IMR-90 (cell line): ENCODE results near the gene KCNJ16. TPM values are rescaled to one million over a fixed set of nuclear protein-coding genes. Genes with fewer than 3 reads are reported as not detected.

Experiments used
- ATAC-seq: fragments of 200-7000 bp; cut with Tn5 transposase; 2 replicates; pipeline ENCODE4 v1.9.1; 2020; ENCODE audit warnings: low read depth, mild to moderate bottlenecking, moderate library complexity
- BruUV-seq: library from RNA; stranded (reverse); fragments of 400-500 nt; replicated peaks from 2 replicates; lab custom pipeline; 2021; lab: Mats Ljungman, UMichigan
- CTCF ChIA-PET: fragments of 300-600 bp; formaldehyde crosslinking; extraction: SDS; loops from one replicate; lab custom pipeline; 2021; ENCODE audit warnings: antibody characterized with exemption; lab: Yijun Ruan, JAX
- POLR2A ChIA-PET: fragments of 300-600 bp; sonication (Branson Sonifier 250); formaldehyde crosslinking; loops from one replicate; lab custom pipeline; 2022; ENCODE audit warnings: antibody characterized with exemption; ENCODE audit not compliant: unreplicated experiment; lab: Charles Lee
- DNase-seq: peaks from one replicate; pipeline ENCODE4 v3.0.0; 2013
- H2AFZ ChIP-seq: replicated peaks from 2 replicates; pipeline ENCODE3; 2013; ENCODE audit warnings: low read length, mild to moderate bottlenecking; ENCODE audit not compliant: poor library complexity
- H2AK5ac ChIP-seq: 2 replicates; pipeline ENCODE4 v1.6.1; 2013; ENCODE audit warnings: low read depth, low read length, inconsistent platforms
- H2AK9ac ChIP-seq: replicated peaks from 2 replicates; pipeline ENCODE3; 2013; ENCODE audit warnings: mild to moderate bottlenecking, low read depth, low read length, moderate library complexity; ENCODE audit not compliant: poor library complexity
- H2BK120ac ChIP-seq: 2 replicates; pipeline ENCODE4 v1.6.1; 2013; ENCODE audit warnings: low read depth, low read length, inconsistent platforms
- H2BK15ac ChIP-seq: 3 replicates; pipeline ENCODE4 v1.6.1; 2013; ENCODE audit warnings: low read depth, low read length, inconsistent platforms
- H2BK20ac ChIP-seq: 2 replicates; pipeline ENCODE4 v1.6.1; 2013; ENCODE audit warnings: low read depth, mild to moderate bottlenecking, inconsistent platforms, low read length, moderate library complexity
- H2BK5ac ChIP-seq: 2 replicates; pipeline ENCODE4 v1.6.1; 2013; ENCODE audit warnings: mild to moderate bottlenecking, low read depth, low read length, inconsistent platforms; ENCODE audit not compliant: poor library complexity, severe bottlenecking
- H3K14ac ChIP-seq: replicated peaks from 2 replicates; pipeline ENCODE4 v1.6.1; 2013; ENCODE audit warnings: low read depth, low read length, inconsistent platforms
- H3K18ac ChIP-seq: 2 replicates; pipeline ENCODE4 v1.6.1; 2013; ENCODE audit warnings: low read depth, low read length, control low read depth
- H3K23ac ChIP-seq: 2 replicates; pipeline ENCODE4 v1.6.1; 2013; ENCODE audit warnings: low read depth, low read length, inconsistent platforms
- H3K27ac ChIP-seq: 2 replicates; pipeline ENCODE4 v1.5.1; 2013; ENCODE audit warnings: mild to moderate bottlenecking, control low read depth, low read length; ENCODE audit not compliant: insufficient read depth
- H3K27me3 ChIP-seq: 2 replicates; pipeline ENCODE4 v1.6.1; 2013; ENCODE audit warnings: low read length; ENCODE audit not compliant: control insufficient read depth, insufficient read depth
- H3K36me3 ChIP-seq: 2 replicates; pipeline ENCODE4 v1.6.1; 2013; ENCODE audit warnings: low read length, mixed read lengths; ENCODE audit not compliant: control insufficient read depth, insufficient read depth
- H3K4ac ChIP-seq: 2 replicates; pipeline ENCODE4 v1.6.1; 2013; ENCODE audit warnings: low read depth, low read length, inconsistent platforms
- H3K4me1 ChIP-seq: 2 replicates; pipeline ENCODE4 v1.6.1; 2013; ENCODE audit warnings: low read length, mixed read lengths; ENCODE audit not compliant: control insufficient read depth, insufficient read depth
- H3K4me2 ChIP-seq: 2 replicates; pipeline ENCODE4 v1.6.1; 2013; ENCODE audit warnings: low read depth, mild to moderate bottlenecking, control low read depth, low read length, moderate library complexity
- H3K4me3 ChIP-seq: 2 replicates; pipeline ENCODE4 v1.5.1; 2013; ENCODE audit warnings: low read depth, mild to moderate bottlenecking, control low read depth, low read length, moderate library complexity; ENCODE audit not compliant: insufficient read depth
- H3K56ac ChIP-seq: 2 replicates; pipeline ENCODE4 v1.6.1; 2013; ENCODE audit warnings: low read length, inconsistent platforms; ENCODE audit not compliant: insufficient read depth; ENCODE audit errors: extremely low read depth
- H3K79me1 ChIP-seq, 2 experiments: 2 replicates each; pipeline ENCODE4 v1.6.1; 2013; ENCODE audit warnings: low read length in 2 of 2, inconsistent platforms in 1 of 2, low read depth in 1 of 2
- H3K9ac ChIP-seq: 2 replicates; pipeline ENCODE4 v1.6.1; 2013; ENCODE audit warnings: low read depth, low read length, control low read depth
- H3K9me1 ChIP-seq: 2 replicates; pipeline ENCODE4 v1.6.1; 2013; ENCODE audit warnings: low read length, inconsistent platforms; ENCODE audit not compliant: insufficient read depth
- H3K9me3 ChIP-seq: 2 replicates; pipeline ENCODE4 v1.6.1; 2013; ENCODE audit warnings: low read length; ENCODE audit not compliant: control insufficient read depth, insufficient read depth
- H4K20me1 ChIP-seq: 2 replicates; pipeline ENCODE4 v1.6.1; 2013; ENCODE audit warnings: low read length, inconsistent platforms; ENCODE audit not compliant: insufficient read depth
- H4K5ac ChIP-seq: 2 replicates; pipeline ENCODE4 v1.6.1; 2013; ENCODE audit warnings: mild to moderate bottlenecking, low read depth, low read length, control low read depth
- H4K8ac ChIP-seq, 2 experiments: 2 replicates each; pipeline ENCODE4 v1.6.1; 2013; ENCODE audit warnings: low read depth in 2 of 2, low read length in 2 of 2, control low read depth in 1 of 2, inconsistent platforms in 1 of 2
- H4K91ac ChIP-seq: 2 replicates; pipeline ENCODE4 v1.6.1; 2013; ENCODE audit warnings: low read depth, low read length, inconsistent platforms; ENCODE audit not compliant: insufficient read depth
- BHLHE40 ChIP-seq: fragments of 150-350 bp; IDR thresholded peaks from 2 replicates; pipeline ENCODE4 v1.6.1; 2016; ENCODE audit warnings: mild to moderate bottlenecking, low read depth, low read length
- CEBPB ChIP-seq: IDR thresholded peaks from 2 replicates; pipeline ENCODE4 v1.6.1; 2012; ENCODE audit warnings: low read depth, low read length, improper control_type of control experiment
- CHD1 ChIP-seq: IDR thresholded peaks from 2 replicates; pipeline ENCODE4 v1.6.1; 2012; ENCODE audit warnings: low read depth, low read length, improper control_type of control experiment
- FOS ChIP-seq: fragments of 150-350 bp; IDR thresholded peaks from 2 replicates; pipeline ENCODE4 v1.6.1; 2016; ENCODE audit warnings: low read depth, low read length
- MAFK ChIP-seq: IDR thresholded peaks from 2 replicates; pipeline ENCODE4 v1.6.1; 2012; ENCODE audit warnings: low read depth, low read length, improper control_type of control experiment
- MAZ ChIP-seq: IDR thresholded peaks from 2 replicates; pipeline ENCODE4 v1.6.1; 2012; ENCODE audit warnings: low read depth, mild to moderate bottlenecking, low read length, improper control_type of control experiment, moderate library complexity, borderline replicate concordance
- MXI1 ChIP-seq: IDR thresholded peaks from 2 replicates; pipeline ENCODE4 v1.6.1; 2012; ENCODE audit warnings: low read depth, mild to moderate bottlenecking, low read length, moderate library complexity, borderline replicate concordance
- NFE2L2 ChIP-seq: fragments of 150-350 bp; IDR thresholded peaks from 2 replicates; pipeline ENCODE4 v1.6.1; 2016; ENCODE audit warnings: low read depth, mild to moderate bottlenecking, low read length
- POLR2A ChIP-seq: IDR thresholded peaks from 2 replicates; pipeline ENCODE4 v1.6.1; 2012; ENCODE audit warnings: mild to moderate bottlenecking, low read depth, low read length
- RAD21 ChIP-seq: IDR thresholded peaks from 2 replicates; pipeline ENCODE4 v1.6.1; 2012; ENCODE audit warnings: low read length, improper control_type of control experiment
- RCOR1 ChIP-seq: IDR thresholded peaks from 2 replicates; pipeline ENCODE4 v1.6.1; 2012; ENCODE audit warnings: mild to moderate bottlenecking, low read length, improper control_type of control experiment; ENCODE audit not compliant: insufficient replicate concordance
- RFX5 ChIP-seq: IDR thresholded peaks from 2 replicates; pipeline ENCODE4 v1.8.0; 2012; ENCODE audit warnings: low read depth, mild to moderate bottlenecking, low read length, moderate library complexity
- SMC3 ChIP-seq: fragments of 150-350 bp; IDR thresholded peaks from 2 replicates; pipeline ENCODE4 v1.6.1; 2016; ENCODE audit warnings: low read depth, mild to moderate bottlenecking, antibody characterized with exemption, low read length, moderate library complexity
- dilution Hi-C: fragments of 300-500 bp; cut with HindIII; formaldehyde crosslinking; loops from one replicate; pipeline ENCODE4 v1.14.3; 2018; ENCODE audit warnings: low sequenced_read_pairs; ENCODE audit not compliant: unreplicated experiment
- in situ Hi-C: fragments of 300-500 bp; cut with MboI; formaldehyde crosslinking; loops from 3 replicates; pipeline ENCODE4 v1.14.3; 2019; ENCODE audit warnings: low sequenced_read_pairs, inconsistent platforms, mixed read lengths
- intact Hi-C: fragments of 100-400 bp; cut with micrococcal nuclease; formaldehyde crosslinking; loops from 2 replicates; pipeline ENCODE4 v1.10.0; 2022
- polyA plus RNA-seq, 3 experiments: library from polyadenylated mRNA; depleted of rRNA; stranded (reverse); fragments of >200 nt; gene quantifications; 2 replicates each; pipeline ENCODE4 v1.2.3, GENCODE V29; 2012; ENCODE audit warnings: low replicate concordance in 1 of 3
- total RNA-seq: library from RNA; depleted of rRNA; stranded (reverse); fragments of >200 nt; gene quantifications from 2 replicates; pipeline ENCODE4 v1.2.3, GENCODE V29; 2012
- TF ChIP-seq, protein P1 (sequence below): conservative IDR thresholded peaks from 2 replicates; pipeline ENCODE4 v1.5.1; 2012; ENCODE audit warnings: mild to moderate bottlenecking, low read depth, low read length, improper control_type of control experiment
- TF ChIP-seq, protein P2 (sequence below): fragments of 150-350 bp; IDR thresholded peaks from 2 replicates; pipeline ENCODE4 v1.6.1; 2016; ENCODE audit warnings: low read depth, mild to moderate bottlenecking, low read length, moderate library complexity, borderline replicate concordance
- TF ChIP-seq, protein P3 (sequence below): fragments of 150-350 bp; IDR thresholded peaks from 2 replicates; pipeline ENCODE4 v1.6.1; 2017; ENCODE audit warnings: mild to moderate bottlenecking, antibody characterized with exemption, low read length, low read depth

KCNJ16 gene
- total and polyA plus RNA-seq, 2 of the 4 experiments (the other 2 are of a cell fraction): not detected

DNA sequence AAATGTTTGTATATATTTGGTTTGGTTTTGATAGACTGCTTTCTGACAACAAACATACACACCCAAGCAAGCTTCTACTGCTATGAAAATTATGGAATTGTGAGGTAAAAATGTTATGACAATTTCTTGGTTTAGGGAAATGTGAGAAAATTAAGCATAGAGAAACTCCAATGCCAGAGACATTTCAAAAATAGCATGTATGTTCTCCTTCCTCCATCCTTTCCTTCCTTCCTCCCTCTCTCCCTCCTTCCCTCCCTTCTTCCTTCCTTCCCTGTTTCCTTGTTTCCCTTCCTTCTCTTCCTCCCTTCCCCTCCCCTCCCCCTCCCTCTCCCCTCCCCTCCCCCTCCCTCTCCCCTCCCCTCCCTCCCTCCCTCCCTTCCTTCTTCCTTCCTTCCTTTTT is 109.2 kb downstream of the KCNJ16 start:
- Histone ChIP-seq H2AFZ (no peak overlapping the region), H3K9ac (no peak overlapping the region), H3K79me1 (no peaks in the 10 kb centered on the region), H2BK20ac (no peak overlapping the region), H4K5ac (no peak overlapping the region), H2BK120ac (no peak overlapping the region), H4K91ac (no peak overlapping the region), H3K4me2 (no peak overlapping the region), H3K27me3 (no peaks in the 10 kb centered on the region), H3K4me1 (no peaks in the 10 kb centered on the region), H3K18ac (no peak overlapping the region), H3K4me3 (no peak overlapping the region), H3K9me1 (no peaks in the 10 kb centered on the region), H2BK5ac (no peak overlapping the region), H2AK5ac (no peak overlapping the region), H2BK15ac (no peak overlapping the region), H4K20me1 (no peaks in the 10 kb centered on the region), H3K23ac (no peak overlapping the region), H3K27ac (no peak overlapping the region), H3K4ac (no peak overlapping the region), H2AK9ac (no peak overlapping the region), H3K56ac (no peak overlapping the region), H3K14ac (no peak overlapping the region), H3K9me3 (no peaks in the 10 kb centered on the region), H4K8ac (no peak overlapping the region), H3K36me3 (no peaks in the 10 kb centered on the region)
- dilution Hi-C loops (no loop called here), intact Hi-C loops (no loop called here), in situ Hi-C loops (no loop called here)
- CTCF ChIA-PET: no interaction called here
- DNase-seq: no peak
- POLR2A ChIA-PET: no interaction called here
- BruUV-seq: no TSS peak
- TF ChIP-seq BHLHE40 (no peak), CHD1 (no peak), MAFK (no peak), MXI1 (no peak), FOS (no peak), RCOR1 (no peak), POLR2A (no peak), CEBPB (no peak), RAD21 (no peak), MAZ (no peak), RFX5 (no peak), NFE2L2 (no peak), SMC3 (no peak)
- TF ChIP-seq, protein P1, sequence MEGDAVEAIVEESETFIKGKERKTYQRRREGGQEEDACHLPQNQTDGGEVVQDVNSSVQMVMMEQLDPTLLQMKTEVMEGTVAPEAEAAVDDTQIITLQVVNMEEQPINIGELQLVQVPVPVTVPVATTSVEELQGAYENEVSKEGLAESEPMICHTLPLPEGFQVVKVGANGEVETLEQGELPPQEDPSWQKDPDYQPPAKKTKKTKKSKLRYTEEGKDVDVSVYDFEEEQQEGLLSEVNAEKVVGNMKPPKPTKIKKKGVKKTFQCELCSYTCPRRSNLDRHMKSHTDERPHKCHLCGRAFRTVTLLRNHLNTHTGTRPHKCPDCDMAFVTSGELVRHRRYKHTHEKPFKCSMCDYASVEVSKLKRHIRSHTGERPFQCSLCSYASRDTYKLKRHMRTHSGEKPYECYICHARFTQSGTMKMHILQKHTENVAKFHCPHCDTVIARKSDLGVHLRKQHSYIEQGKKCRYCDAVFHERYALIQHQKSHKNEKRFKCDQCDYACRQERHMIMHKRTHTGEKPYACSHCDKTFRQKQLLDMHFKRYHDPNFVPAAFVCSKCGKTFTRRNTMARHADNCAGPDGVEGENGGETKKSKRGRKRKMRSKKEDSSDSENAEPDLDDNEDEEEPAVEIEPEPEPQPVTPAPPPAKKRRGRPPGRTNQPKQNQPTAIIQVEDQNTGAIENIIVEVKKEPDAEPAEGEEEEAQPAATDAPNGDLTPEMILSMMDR: no peak
- TF ChIP-seq, protein P2, sequence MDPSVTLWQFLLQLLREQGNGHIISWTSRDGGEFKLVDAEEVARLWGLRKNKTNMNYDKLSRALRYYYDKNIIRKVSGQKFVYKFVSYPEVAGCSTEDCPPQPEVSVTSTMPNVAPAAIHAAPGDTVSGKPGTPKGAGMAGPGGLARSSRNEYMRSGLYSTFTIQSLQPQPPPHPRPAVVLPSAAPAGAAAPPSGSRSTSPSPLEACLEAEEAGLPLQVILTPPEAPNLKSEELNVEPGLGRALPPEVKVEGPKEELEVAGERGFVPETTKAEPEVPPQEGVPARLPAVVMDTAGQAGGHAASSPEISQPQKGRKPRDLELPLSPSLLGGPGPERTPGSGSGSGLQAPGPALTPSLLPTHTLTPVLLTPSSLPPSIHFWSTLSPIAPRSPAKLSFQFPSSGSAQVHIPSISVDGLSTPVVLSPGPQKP: no peak
- TF ChIP-seq, protein P3, sequence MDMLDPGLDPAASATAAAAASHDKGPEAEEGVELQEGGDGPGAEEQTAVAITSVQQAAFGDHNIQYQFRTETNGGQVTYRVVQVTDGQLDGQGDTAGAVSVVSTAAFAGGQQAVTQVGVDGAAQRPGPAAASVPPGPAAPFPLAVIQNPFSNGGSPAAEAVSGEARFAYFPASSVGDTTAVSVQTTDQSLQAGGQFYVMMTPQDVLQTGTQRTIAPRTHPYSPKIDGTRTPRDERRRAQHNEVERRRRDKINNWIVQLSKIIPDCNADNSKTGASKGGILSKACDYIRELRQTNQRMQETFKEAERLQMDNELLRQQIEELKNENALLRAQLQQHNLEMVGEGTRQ: no peak
- no peak for ATAC-seq
